ENCODE results near the gene CPXM2. TPM values are rescaled to one million over a fixed set of nuclear protein-coding genes. Genes with fewer than 3 reads are reported as not detected.

The CPXM2 gene
- total RNA-seq, 1 experiment from 2014 or later = not detected

DNA sequence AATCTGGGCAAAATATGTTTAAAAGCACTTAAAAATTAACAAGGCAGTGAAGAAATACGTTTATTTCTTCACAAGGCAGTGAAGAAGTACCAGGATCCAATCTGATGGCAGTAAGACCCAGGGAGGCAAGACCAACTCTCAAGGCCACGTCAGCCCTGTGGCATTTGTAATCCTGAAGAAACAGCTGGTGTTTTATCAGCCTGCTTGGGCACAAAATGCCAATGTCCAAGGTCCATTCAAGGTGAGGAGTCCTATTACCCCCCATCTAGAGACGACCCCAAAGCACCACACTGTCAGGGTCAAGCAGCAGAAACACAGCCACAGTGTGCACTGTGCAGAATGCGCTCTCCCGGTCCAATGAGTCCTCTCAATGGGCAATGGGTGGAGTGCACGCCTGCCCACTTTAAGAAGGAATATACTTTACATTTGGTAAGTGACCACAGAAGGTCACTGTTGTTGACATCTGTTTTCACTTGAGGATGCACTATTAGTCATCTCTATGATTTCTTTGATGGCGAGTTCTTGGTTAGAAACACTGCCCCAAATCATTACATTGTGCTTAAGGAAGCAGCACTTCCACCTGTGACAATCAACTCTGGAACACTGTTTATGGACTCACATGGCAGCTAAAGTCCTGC, 12.8 kb downstream of the CPXM2 start:
- no peaks in the 10 kb centered on the region for H3K9me3 Mint-ChIP-seq (ENCODE audit: low read depth, unreplicated experiment)

DNA sequence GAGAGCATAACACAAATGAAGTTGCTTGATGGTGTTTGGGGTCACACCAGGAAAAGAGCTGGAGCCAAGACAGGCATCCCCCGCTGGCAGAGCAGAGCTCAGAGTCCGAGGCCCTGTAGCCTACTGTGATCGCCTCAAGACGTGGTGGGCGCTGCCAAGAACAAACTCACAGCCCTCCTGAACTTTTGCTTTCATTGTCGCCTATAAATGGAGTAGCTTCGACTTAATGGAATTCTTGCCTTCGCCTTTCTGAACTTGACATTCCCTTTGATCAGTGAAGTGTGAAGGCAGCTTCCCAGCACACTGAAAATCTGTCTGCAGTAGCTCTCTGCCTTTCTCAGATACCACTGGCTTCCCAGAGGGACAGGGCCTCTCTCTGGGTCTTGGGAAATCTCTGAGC, 21.3 kb downstream of the CPXM2 start:
- H3K27me3 Mint-ChIP-seq (ENCODE audit: unreplicated experiment) = peaks cover 22% of the 10 kb centered on the region
- H3K27ac Mint-ChIP-seq (ENCODE audit: unreplicated experiment) = no peak overlapping the region
- no peaks in the 10 kb centered on the region for H3K9me3 Mint-ChIP-seq (ENCODE audit: low read depth, unreplicated experiment)
- H3K36me3 Mint-ChIP-seq (ENCODE audit: insufficient read depth, unreplicated experiment) = no peaks in the 10 kb centered on the region
- CTCF ChIA-PET = no interaction called here
- no peaks in the 10 kb centered on the region for H3K4me1 Mint-ChIP-seq (ENCODE audit: low read depth, unreplicated experiment)
- no peak for TF ChIP-seq CTCF (IDR thresholded peaks at IDR 0.05; ENCODE audit: unreplicated experiment)
- no peak overlapping the region for H3K4me3 Mint-ChIP-seq (ENCODE audit: low read depth, unreplicated experiment)
- intact Hi-C loops (cut with micrococcal nuclease; ENCODE audit: unreplicated experiment) = no loop called here
- DNase-seq = no peak
- no TSS peak for BruUV-seq (replicated peaks)

More for the DNA sequence above, 12.8 kb downstream of the CPXM2 start:
- no peak for TF ChIP-seq CTCF (IDR thresholded peaks at IDR 0.05; ENCODE audit: unreplicated experiment)
- H3K36me3 Mint-ChIP-seq (ENCODE audit: insufficient read depth, unreplicated experiment) = no peaks in the 10 kb centered on the region
- CTCF ChIA-PET = interaction anchor here (0.7 kb wide), 1 partner anchor 36 kb away, joined by 3 read pairs; no protein-coding TSS in a partner anchor
- intact Hi-C loops (cut with micrococcal nuclease; ENCODE audit: unreplicated experiment) = no loop called here
- no peaks in the 10 kb centered on the region for H3K4me1 Mint-ChIP-seq (ENCODE audit: low read depth, unreplicated experiment)
- no peak overlapping the region for H3K27ac Mint-ChIP-seq (ENCODE audit: unreplicated experiment)
- no peak overlapping the region for H3K4me3 Mint-ChIP-seq (ENCODE audit: low read depth, unreplicated experiment)
- peaks cover 17% of the 10 kb centered on the region for H3K27me3 Mint-ChIP-seq (ENCODE audit: unreplicated experiment)
- BruUV-seq (replicated peaks) = no TSS peak
- no peak for DNase-seq

- no TSS peak for BruUV-seq (replicated peaks)
- H3K27me3 Mint-ChIP-seq (ENCODE audit: unreplicated experiment) = peaks cover 30% of the 10 kb centered on the region
- intact Hi-C loops (cut with micrococcal nuclease; ENCODE audit: unreplicated experiment) = loop anchor here (10.0 kb wide), 1 partner anchor 284 kb away; no protein-coding TSS in a partner anchor
- CTCF ChIA-PET = no interaction called here
- H3K36me3 Mint-ChIP-seq (ENCODE audit: insufficient read depth, unreplicated experiment) = no peaks in the 10 kb centered on the region
- H3K4me1 Mint-ChIP-seq (ENCODE audit: low read depth, unreplicated experiment) = no peaks in the 10 kb centered on the region
- no peak overlapping the region for H3K27ac Mint-ChIP-seq (ENCODE audit: unreplicated experiment)
- H3K9me3 Mint-ChIP-seq (ENCODE audit: low read depth, unreplicated experiment) = no peaks in the 10 kb centered on the region
- TF ChIP-seq CTCF (IDR thresholded peaks at IDR 0.05; ENCODE audit: unreplicated experiment) = no peak
- no peak overlapping the region for H3K4me3 Mint-ChIP-seq (ENCODE audit: low read depth, unreplicated experiment)
- no peak for DNase-seq
Observed at GRCh38 chr10:123869020-123869414, 22.6 kb downstream of the CPXM2 start.

- no peak for TF ChIP-seq CTCF (IDR thresholded peaks at IDR 0.05; ENCODE audit: unreplicated experiment)
- intact Hi-C loops (cut with micrococcal nuclease; ENCODE audit: unreplicated experiment) = loop anchor here (10.0 kb wide), 1 partner anchor 284 kb away; no protein-coding TSS in a partner anchor
- no peak for DNase-seq
- H3K9me3 Mint-ChIP-seq (ENCODE audit: low read depth, unreplicated experiment) = no peaks in the 10 kb centered on the region
- H3K4me3 Mint-ChIP-seq (ENCODE audit: low read depth, unreplicated experiment) = no peak overlapping the region
- H3K27me3 Mint-ChIP-seq (ENCODE audit: unreplicated experiment) = peaks cover 37% of the 10 kb centered on the region
- no TSS peak for BruUV-seq (replicated peaks)
- H3K36me3 Mint-ChIP-seq (ENCODE audit: insufficient read depth, unreplicated experiment) = no peaks in the 10 kb centered on the region
- H3K4me1 Mint-ChIP-seq (ENCODE audit: low read depth, unreplicated experiment) = no peaks in the 10 kb centered on the region
- CTCF ChIA-PET = no interaction called here
- no peak overlapping the region for H3K27ac Mint-ChIP-seq (ENCODE audit: unreplicated experiment)
Observed at GRCh38 chr10:123868038-123869019, 23.3 kb downstream of the CPXM2 start.

Measured in Calu3 (cell line).